ENCODE data around the gene KCNE1.

DNA sequence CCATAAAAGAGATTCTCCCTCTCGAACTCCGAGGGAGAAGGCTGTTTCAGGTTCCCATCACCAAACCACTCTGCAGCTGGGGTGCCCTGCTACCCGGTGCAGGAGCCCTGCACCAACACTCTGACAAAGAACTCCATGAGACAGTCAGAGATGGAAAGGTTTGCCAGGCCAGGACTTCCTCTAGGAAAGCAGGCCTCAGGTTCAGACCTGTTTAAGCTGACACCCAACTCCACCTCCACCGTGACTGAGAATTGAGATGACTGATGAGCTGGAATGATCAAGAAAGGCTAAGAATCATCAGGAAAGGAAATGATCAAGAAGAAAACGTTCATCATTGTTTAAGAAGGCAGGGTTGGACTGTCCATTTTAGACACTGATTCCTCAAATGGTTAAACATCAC, 46.2 kb upstream of the KCNE1 start:
- TF ChIP-seq PPARA (CRISPR knock-in tag; IDR thresholded peaks at IDR 0.05; ENCODE audit: borderline replicate concordance) (no peak), ARNTL (CRISPR knock-in tag; IDR thresholded peaks at IDR 0.05; ENCODE audit: borderline replicate concordance, low read depth) (no peak), ZNF8 (CRISPR knock-in tag; IDR thresholded peaks at IDR 0.05) (no peak), RARB (CRISPR knock-in tag; IDR thresholded peaks at IDR 0.05) (no peak), TCF4 (CRISPR knock-in tag; IDR thresholded peaks at IDR 0.05; ENCODE audit: borderline replicate concordance) (no peak), ZNF565 (CRISPR knock-in tag; conservative IDR thresholded peaks at IDR 0.05; ENCODE audit: low read depth) (no peak), ZC3H10 (CRISPR knock-in tag; IDR thresholded peaks at IDR 0.05) (no peak), OSR1 (CRISPR knock-in tag; IDR thresholded peaks at IDR 0.05) (no peak), ZNF70 (CRISPR knock-in tag; IDR thresholded peaks at IDR 0.05) (no peak)
- TF ChIP-seq, protein P1, sequence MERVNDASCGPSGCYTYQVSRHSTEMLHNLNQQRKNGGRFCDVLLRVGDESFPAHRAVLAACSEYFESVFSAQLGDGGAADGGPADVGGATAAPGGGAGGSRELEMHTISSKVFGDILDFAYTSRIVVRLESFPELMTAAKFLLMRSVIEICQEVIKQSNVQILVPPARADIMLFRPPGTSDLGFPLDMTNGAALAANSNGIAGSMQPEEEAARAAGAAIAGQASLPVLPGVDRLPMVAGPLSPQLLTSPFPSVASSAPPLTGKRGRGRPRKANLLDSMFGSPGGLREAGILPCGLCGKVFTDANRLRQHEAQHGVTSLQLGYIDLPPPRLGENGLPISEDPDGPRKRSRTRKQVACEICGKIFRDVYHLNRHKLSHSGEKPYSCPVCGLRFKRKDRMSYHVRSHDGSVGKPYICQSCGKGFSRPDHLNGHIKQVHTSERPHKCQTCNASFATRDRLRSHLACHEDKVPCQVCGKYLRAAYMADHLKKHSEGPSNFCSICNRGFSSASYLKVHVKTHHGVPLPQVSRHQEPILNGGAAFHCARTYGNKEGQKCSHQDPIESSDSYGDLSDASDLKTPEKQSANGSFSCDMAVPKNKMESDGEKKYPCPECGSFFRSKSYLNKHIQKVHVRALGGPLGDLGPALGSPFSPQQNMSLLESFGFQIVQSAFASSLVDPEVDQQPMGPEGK (CRISPR knock-in tag; IDR thresholded peaks at IDR 0.05; ENCODE audit: borderline replicate concordance) = no peak
- TF ChIP-seq, protein P2, sequence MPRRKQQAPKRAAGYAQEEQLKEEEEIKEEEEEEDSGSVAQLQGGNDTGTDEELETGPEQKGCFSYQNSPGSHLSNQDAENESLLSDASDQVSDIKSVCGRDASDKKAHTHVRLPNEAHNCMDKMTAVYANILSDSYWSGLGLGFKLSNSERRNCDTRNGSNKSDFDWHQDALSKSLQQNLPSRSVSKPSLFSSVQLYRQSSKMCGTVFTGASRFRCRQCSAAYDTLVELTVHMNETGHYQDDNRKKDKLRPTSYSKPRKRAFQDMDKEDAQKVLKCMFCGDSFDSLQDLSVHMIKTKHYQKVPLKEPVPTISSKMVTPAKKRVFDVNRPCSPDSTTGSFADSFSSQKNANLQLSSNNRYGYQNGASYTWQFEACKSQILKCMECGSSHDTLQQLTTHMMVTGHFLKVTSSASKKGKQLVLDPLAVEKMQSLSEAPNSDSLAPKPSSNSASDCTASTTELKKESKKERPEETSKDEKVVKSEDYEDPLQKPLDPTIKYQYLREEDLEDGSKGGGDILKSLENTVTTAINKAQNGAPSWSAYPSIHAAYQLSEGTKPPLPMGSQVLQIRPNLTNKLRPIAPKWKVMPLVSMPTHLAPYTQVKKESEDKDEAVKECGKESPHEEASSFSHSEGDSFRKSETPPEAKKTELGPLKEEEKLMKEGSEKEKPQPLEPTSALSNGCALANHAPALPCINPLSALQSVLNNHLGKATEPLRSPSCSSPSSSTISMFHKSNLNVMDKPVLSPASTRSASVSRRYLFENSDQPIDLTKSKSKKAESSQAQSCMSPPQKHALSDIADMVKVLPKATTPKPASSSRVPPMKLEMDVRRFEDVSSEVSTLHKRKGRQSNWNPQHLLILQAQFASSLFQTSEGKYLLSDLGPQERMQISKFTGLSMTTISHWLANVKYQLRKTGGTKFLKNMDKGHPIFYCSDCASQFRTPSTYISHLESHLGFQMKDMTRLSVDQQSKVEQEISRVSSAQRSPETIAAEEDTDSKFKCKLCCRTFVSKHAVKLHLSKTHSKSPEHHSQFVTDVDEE (CRISPR knock-in tag; IDR thresholded peaks at IDR 0.05) = no peak

All from SK-N-SH treated with all-trans-retinoic acid at 6 μM for 48 hours (cell line).